ENCODE measurements around the gene PYCARD. TPM values are rescaled to one million over a fixed set of nuclear protein-coding genes. Genes with fewer than 3 reads are reported as not detected.

The PYCARD gene
- total RNA-seq, 1 experiment from 2014 or later = 8.9 TPM

DNA sequence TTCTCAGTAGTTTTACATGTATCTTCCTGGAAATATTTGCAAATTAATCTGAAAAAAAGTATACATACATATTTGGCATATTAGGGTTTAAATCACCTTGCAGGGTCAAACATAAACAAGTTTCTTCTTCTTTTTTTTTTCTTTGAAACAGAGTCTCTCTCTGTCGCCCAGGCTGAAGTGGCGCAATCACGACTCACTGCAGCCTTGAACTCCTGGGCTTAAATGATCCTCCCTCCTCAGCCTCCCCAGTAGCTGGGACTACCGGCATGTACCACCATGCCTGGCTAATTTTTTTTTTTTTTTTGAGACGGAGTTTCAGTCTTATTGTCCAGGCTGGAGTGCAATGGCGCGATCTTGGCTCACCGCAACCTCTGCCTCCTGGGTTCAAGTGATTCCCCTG, 35.2 kb downstream of the PYCARD start:
- DNase-seq (ENCODE audit: low read depth) = no peak

GRCh38 chr16:31157136-31157535, 45.4 kb downstream of the PYCARD start:
- no peak for DNase-seq (ENCODE audit: low read depth)

Other genes with a start within 250 kb of the PYCARD start
- 1.4 and 3.9 TPM in 2 replicates for gene SETD1A, start 245.0 kb downstream of the PYCARD start, total RNA-seq (2014; rRNA removed; shearing (Covaris generic))
- gene HSD3B7, start 217.6 kb downstream of the PYCARD start, total RNA-seq (2014; rRNA removed; shearing (Covaris generic)) = 7.0 and 8.2 TPM in 2 replicates
- gene STX1B, start 192.1 kb downstream of the PYCARD start, total RNA-seq (2014; rRNA removed; shearing (Covaris generic)) = 0.20 and 0.37 TPM in 2 replicates
- gene STX4, start 169.2 kb downstream of the PYCARD start, total RNA-seq (2014; rRNA removed; shearing (Covaris generic)) = 11.7 and 26.7 TPM in 2 replicates
- 6.5 and 11.9 TPM in 2 replicates for gene ZNF668, start 128.5 kb downstream of the PYCARD start, total RNA-seq (2014; rRNA removed; shearing (Covaris generic))
- 14.3 and 21.5 TPM in 2 replicates for gene ZNF646, start 128.3 kb downstream of the PYCARD start, total RNA-seq (2014; rRNA removed; shearing (Covaris generic))
- gene PRSS53, start 113.8 kb downstream of the PYCARD start, total RNA-seq (2014; rRNA removed; shearing (Covaris generic)) = 2.5 and 2.7 TPM in 2 replicates
- 193 and 223 TPM in 2 replicates for gene VKORC1, start 108.0 kb downstream of the PYCARD start, total RNA-seq (2014; rRNA removed; shearing (Covaris generic))
- gene BCKDK, start 94.4 kb downstream of the PYCARD start, total RNA-seq (2014; rRNA removed; shearing (Covaris generic)) = 52.8 and 57.7 TPM in 2 replicates
- gene KAT8, start 85.1 kb downstream of the PYCARD start, total RNA-seq (2014; rRNA removed; shearing (Covaris generic)) = 45.0 and 53.3 TPM in 2 replicates
- 0.20 TPM in 1 of 2 replicates, not detected in the other for gene PRSS8, start 67.0 kb downstream of the PYCARD start, total RNA-seq (2014; rRNA removed; shearing (Covaris generic))
- 0.10 and 0.49 TPM in 2 replicates for gene PRSS36, start 52.7 kb downstream of the PYCARD start, total RNA-seq (2014; rRNA removed; shearing (Covaris generic))
- 22.4 and 29.3 TPM in 2 replicates for gene FUS, start 22.6 kb downstream of the PYCARD start, total RNA-seq (2014; rRNA removed; shearing (Covaris generic))
- gene TRIM72, start 11.4 kb upstream of the PYCARD start, total RNA-seq (2014; rRNA removed; shearing (Covaris generic)) = not detected in 2 replicates
- not detected in 2 replicates for gene PYDC1, start 14.4 kb upstream of the PYCARD start, total RNA-seq (2014; rRNA removed; shearing (Covaris generic))
- gene ITGAM, start 57.2 kb upstream of the PYCARD start, total RNA-seq (2014; rRNA removed; shearing (Covaris generic)) = not detected in 2 replicates
- gene ITGAX, start 152.4 kb upstream of the PYCARD start, total RNA-seq (2014; rRNA removed; shearing (Covaris generic)) = 1.1 and 2.8 TPM in 2 replicates
- gene ITGAD, start 190.6 kb upstream of the PYCARD start, total RNA-seq (2014; rRNA removed; shearing (Covaris generic)) = 0.05 TPM in 1 of 2 replicates, not detected in the other
- gene COX6A2, start 225.6 kb upstream of the PYCARD start, total RNA-seq (2014; rRNA removed; shearing (Covaris generic)) = not detected in 2 replicates
- 0.25 TPM in 1 of 2 replicates, not detected in the other for gene ZNF843, start 240.0 kb upstream of the PYCARD start, total RNA-seq (2014; rRNA removed; shearing (Covaris generic))

All from M059J (cell line).